C1 segment of cervical spinal cord (tissue), 14 donors: Measurements from ENCODE around the gene GASK1A.

Source experiments
- DNase-seq, 14 donors: peaks; one replicate each; lab custom pipeline; 2025; lab: John Stamatoyannopoulos, UW

GASK1A gene

DNA sequence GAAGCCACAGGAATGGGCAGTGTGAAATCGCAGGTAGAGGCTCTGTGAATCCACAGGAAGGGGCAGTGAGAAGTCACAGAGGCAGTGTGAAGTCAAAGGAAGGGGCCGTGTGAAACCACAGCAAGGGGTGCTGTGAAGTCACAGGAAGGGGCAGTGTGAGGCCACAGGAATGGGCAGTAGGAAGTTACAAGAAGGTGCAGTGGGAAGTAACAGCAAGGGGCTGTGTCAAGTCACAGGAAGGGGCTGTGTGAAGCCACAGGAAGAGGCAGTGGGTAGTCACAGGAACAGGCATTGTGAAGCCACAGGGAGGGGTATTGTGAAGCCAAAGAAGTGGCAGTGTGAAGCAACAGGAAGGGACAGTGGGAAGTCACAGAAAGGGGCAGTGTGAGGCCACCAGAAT lies 34.1 kb downstream of the GASK1A start:
- no peak for DNase-seq

DNA sequence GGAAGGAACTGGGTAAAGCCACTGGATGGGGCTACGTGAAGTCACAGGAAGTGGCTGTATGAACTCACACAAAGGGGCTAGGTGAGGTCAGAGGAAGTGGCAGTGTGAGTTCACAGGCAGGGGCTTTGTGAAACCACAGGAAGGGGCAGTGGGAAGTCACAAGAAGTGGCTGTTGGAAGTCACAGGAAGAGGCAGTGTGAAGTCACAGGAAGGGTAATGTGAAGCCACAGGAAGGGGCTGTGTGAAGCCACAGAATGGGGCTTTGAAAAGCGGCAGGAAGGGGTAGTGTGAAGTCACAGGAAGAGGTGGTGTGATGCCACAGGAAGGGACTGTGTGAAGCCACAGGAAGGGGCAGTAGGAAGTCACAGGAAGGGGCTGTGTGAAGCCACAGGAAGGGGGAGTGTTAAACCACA lies 34.6 kb downstream of the GASK1A start:
- no peak for DNase-seq

GRCh38 chr3:43014241-43014640 lies 35.1 kb downstream of the GASK1A start:
- DNase-seq = no peak

GRCh38 chr3:43014956-43015355 lies 35.8 kb downstream of the GASK1A start:
- DNase-seq = no peak

GRCh38 chr3:43015572-43015971 lies 36.5 kb downstream of the GASK1A start:
- DNase-seq = no peak

DNA sequence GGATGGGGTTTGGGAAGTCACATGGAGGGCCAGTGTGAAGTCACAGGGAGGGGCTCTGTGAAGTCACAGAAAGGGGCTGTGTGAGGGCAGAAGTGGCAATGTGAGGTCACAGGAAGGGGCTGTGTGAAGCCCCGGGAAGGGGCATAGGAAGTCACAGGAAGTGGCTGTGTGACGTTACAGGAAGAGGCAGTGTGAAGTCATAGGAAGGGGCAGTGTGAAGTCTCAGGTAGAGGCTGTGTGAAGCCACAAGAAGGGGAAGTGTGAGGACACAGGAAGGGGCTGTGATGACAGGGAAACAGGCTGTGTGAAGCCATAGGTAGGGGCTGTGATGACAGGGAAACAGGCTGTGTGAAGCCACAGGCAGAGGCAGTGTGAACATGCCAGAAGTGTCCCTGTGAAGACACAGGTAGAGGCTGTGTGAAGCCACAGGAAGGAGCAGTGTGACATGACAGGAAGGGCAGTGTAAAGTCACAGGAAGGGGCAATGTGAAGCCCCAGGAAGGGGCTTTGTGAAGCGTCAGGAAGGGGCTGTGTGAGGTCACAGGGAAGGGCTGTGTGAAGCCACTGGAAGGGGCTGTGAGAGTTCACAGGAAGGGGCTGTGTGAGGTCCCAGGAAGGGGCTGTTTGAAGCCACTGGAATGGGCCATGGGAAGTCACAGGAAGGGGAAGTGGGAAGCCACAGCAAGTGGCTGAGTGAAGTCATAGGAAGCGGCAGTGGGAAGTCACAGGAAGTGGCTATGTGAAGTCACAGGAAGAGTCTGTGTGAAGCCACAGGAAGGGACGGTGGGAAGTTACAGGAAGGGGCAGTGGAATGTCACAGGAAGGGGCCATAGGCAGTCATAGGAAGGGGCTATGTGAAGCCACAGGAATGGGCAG lies 37.1 kb downstream of the GASK1A start:
- no peak for DNase-seq

DNA sequence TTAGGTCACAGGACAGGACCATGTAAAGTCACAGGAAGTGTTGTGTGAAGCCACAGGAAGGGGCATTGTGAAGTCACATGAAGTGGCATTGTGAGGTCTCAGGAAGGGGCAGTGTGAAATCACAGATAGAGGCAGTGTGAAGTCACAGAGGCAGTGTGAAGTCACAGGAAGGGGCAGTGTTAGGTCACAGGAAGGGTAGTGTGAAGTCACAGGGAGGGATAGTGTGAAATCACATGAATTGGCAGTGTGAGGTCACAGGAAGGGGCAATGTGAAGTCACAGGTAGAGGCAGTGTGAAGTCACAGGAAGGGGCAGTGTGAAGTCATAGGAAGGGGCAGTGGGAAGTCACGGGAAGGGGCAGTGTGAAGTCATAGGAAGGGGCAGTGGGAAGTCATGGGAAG lies 37.9 kb downstream of the GASK1A start:
- DNase-seq = no peak

DNA sequence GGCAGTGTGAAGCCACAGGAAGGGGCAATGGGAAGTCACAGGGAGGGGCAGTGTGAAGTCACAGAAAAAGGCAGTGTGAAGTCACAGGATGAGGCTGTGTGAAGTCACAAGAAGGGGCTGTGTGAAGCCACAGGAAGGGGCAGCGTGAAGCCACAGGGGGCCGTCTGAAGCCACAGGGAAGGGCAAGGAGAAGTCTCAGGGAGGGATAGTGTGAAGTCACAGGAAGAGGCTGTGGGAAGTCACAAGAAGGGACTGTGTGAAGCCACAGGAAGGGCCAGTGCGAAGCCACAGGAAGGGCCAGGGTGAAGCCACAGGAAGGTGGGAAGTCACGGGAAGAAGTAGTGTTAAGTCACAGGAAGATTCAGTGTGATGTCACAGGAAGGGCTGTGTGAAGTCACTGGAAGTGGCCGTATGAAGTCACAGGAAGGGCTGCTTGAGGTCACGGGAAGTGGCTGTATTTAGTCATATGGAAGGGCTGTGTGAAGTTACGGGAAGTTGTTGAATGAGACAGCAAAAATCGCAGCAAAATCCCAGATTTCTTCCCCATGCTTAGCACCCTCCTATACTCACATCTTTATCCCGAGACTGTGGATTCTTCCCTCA lies 38.6 kb downstream of the GASK1A start:
- DNase-seq = no peak

GRCh38 chr3:43018246-43018645 lies 39.1 kb downstream of the GASK1A start:
- no peak for DNase-seq

GRCh38 chr3:43019006-43019809 lies 40.1 kb downstream of the GASK1A start:
- no peak for DNase-seq

GRCh38 chr3:43019826-43020225 lies 40.7 kb downstream of the GASK1A start:
- DNase-seq = no peak

GRCh38 chr3:43021186-43021585 lies 42.1 kb downstream of the GASK1A start:
- DNase-seq = no peak

DNA sequence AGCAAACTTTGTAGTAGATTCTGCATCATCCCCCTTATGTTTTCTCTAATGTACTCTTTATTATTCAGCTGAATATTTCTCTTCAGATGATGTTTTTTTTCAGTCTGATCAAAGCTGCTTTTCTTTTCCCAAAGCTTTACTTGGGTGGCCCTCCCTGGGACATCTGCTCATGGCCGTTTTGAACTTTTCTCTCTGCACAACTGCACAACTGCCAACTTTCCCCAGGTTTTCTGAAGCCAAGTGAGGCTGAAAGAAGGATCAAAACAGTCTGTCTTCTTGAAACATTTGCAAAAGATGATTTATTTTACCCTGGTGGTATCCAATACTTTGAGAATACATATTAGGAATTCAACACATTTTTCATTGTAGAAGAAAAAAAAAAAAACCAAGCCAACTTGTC lies 43.0 kb downstream of the GASK1A start:
- no peak for DNase-seq

GRCh38 chr3:43023066-43023465 lies 44.0 kb downstream of the GASK1A start:
- no peak for DNase-seq

GRCh38 chr3:43023746-43024145 lies 44.6 kb downstream of the GASK1A start:
- no peak for DNase-seq

GRCh38 chr3:43024181-43024885 lies 45.2 kb downstream of the GASK1A start:
- no peak for DNase-seq

DNA sequence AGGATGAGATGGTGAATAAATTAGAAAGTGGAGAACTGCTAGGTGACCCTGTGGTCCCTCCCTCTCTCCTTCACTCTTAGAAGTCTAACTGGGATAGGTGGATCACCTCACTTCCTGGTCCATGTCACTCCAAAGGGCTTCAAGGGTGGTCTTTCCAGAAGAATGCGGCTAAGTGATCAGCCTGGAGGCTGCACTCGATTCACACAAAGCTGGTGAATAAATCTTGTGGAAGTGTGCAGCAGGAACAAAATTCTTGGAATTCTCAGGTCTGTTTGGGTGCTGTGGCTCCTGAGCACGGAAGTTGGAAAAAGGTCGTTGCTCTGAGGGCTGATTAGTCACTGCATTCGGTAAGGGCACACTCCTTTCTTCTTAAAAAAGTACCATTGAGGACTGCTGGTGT lies 46.3 kb downstream of the GASK1A start:
- no peak for DNase-seq

- DNase-seq = no peak
Measured at GRCh38 chr3:43028001-43028400, 48.9 kb downstream of the GASK1A start.

GRCh38 chr3:43028678-43029490 lies 49.8 kb downstream of the GASK1A start:
- DNase-seq = no peak

DNA sequence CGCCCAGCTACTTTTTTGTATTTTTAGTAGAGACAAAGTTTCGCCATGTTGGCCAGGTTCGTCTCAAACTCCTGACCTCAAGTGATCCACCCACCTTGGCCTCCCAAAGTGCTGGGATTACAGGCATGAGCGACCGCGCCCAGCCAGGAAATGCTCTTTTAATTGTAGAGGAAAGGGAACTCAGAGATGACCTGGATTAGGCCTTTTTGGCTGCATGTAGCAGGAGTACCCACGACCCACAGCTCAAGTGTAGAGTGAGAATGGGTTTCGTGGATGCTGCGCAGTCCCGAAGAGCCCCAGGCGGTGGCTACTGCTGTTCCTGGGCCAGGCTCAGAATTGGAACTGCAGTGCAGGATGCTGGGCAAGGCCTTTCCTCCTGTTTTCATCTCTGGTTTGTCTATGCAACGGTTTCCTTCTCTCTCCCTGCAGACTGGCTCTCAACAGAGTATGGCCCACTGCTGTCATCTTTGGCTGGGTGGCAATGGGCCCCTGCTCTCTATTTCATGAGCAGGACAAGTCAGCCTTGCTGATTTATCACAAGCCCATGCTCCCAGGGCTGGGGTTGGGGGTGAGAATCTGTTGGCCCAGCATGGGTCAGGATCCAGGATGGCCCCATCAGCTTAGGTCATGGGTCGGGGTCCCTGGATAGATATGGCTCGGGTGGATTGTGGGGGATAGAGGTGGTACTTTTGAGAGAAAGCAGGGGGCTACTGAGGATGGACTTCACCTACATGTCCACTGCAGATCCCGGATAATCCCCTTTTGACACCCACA lies 51.2 kb downstream of the GASK1A start:
- no peak for DNase-seq
